ENCODE measurements around the gene RMDN3.

Gene RMDN3

DNA sequence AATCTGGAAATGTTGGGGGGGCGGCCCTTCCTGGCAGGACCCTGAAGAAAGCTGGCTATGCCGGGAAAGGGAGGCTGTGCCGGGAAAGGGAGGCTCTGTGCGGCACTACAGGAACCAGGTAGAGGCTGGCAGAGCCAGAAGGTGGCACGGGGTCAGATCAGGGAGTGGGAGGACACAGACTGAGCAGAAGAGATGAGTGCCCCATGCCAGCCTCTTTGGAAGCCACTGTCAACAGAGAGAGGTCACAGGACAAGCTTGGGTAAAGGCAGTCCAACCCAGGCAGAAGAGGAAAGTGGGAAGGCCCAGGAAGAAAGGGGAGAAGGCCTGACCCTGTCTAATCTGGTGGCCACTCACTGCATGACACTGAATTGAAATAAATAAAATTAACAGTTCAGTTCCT is 16.2 kb upstream of the RMDN3 start:
- DNase-seq: no peak

DNA sequence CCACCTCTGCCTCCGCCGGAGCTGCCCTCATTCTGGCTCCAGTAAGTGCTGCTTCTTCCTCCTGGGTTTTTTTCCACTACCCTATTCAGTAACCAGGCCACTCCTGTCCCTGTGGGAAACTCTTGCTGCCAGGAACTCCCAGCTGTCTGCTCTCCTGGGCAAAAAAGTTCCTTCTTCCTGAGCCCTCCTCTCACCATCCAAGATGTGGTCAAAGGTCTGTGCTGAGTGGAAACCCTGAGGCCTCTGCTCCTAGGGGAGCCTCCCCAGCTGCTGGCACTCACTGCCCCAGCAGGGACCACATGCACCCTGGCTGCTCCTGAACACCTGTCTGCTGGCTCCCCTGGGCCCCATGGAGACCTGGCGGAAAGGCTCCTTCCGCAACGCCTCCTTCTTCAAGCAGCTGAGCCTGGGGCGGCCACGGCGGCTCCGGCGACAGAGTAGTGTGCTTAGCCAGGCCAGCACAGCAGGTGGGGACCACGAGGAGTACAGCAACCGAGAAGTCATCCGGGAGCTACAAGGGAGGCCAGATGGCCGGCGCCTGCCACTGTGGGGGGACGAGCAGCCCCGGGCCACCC is 15.2 kb upstream of the RMDN3 start:
- peak; percentile 41 for DNase-seq

DNA sequence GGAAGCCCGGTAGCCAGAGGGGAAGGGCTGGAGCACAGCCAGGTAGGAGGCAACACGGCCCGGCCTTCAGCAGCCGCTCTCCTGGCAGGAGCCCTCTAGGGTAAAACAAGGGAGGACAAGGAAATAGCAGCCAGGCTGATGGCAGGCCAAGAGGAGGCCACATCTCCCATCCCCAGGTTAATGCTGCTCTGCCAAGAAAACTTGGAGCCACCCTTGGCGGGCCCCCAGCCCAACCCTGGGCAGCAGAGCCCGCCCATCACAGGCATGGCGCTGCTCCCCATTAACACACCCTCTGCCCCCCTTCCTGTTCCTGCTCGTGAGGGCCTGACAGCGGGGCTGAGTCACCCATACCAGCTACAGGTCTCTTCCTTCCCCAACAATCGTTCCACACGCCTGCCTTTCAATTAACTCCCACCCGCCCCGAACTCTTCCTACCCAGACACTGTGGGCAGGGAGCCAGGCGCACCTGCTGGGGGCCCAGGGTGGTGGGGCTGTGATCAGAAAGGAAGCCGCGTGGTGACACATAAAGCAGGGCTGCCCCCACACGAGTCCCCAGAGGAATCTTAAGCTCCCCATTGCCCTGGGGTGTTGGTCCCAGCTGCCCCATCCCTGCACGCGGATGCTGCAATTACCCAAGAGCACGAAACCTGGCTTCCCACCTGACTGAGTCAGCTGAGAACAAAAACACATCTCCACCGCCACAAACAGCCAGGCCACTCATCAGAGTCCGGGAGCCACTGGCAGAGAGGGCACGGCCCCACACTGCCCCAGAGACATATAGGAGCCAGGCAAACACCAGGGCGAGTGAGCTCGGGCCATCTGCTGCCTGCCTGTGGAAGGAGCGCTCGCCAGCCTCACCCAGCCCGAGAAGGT is 14.5 kb upstream of the RMDN3 start, which contains the start of gene C15orf62:
TSS of gene C15orf62 (plus strand) at position 707 of the 873 bp plus-strand sequence. CDS start 516 bp downstream, outside the sequence.
- DNase-seq: peak; percentile 81

DNA sequence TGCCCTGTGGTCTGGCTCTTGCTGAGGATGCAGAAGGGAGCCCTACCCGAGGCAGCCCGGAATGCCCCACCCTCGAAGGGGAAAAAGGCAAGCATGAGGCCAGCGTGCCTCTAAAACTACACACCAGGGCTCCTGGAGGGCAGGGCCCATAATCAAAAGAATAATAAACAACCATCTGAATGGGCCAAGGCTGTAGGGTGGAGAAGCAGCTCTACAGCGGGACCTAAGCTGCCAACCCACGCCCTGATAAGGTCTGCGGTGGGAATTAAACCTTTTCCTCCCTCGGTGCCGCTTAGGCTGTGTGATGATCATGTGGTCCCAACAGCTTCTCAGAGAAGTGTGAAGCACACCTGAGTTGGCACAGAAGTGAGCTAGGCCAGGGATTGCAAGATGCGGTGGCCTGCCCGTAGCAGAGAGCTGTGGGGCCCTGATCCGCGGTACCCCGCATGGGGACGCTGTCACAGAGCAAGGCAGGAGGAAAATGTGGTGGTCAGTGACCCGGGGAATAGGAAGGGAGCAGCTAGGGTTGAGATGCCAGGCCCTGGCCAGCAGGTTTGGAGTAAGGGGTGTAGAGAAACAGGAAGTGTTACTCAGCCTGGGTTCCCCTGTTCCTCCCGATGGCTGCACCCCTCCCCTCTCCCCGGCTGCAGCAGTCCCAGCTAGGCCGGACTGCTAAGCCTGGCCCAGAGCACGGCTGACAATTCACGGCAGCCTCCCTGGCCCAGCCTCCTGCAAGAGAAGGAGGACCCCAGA is 13.6 kb upstream of the RMDN3 start:
- no peak for DNase-seq

DNA sequence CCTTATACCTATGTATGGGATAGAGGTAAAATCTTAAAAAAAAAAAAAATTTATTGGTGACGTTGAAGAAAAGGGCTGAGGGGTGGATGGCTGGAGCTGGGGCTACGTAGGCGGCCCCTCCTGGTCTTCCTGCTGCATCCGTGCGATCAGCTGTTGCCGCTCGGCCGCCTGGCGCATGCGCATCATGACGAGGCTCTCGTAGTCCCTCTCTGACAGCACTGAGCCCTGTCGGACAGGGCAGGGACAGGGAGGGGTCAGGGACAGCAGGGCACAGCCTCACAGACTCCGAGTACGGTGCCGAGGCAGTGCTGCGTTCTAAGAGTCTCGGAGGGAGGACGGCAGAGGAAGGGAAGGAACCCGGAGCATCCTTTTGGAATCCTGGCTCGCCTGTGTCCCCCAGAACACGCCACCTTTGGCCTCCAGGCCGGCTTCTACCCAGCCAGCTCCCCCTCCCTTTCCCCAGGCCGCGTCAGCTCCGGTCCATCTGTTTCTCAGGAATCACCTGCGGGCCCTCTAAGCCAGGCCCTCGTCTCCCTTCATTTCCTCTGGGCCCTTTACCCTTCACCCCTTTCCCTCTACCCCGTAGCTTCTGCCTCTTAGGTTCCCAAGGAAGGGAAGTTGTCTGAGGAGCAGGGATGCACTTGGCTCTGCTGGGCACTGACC is 12.9 kb upstream of the RMDN3 start:
- DNase-seq: no peak

DNA sequence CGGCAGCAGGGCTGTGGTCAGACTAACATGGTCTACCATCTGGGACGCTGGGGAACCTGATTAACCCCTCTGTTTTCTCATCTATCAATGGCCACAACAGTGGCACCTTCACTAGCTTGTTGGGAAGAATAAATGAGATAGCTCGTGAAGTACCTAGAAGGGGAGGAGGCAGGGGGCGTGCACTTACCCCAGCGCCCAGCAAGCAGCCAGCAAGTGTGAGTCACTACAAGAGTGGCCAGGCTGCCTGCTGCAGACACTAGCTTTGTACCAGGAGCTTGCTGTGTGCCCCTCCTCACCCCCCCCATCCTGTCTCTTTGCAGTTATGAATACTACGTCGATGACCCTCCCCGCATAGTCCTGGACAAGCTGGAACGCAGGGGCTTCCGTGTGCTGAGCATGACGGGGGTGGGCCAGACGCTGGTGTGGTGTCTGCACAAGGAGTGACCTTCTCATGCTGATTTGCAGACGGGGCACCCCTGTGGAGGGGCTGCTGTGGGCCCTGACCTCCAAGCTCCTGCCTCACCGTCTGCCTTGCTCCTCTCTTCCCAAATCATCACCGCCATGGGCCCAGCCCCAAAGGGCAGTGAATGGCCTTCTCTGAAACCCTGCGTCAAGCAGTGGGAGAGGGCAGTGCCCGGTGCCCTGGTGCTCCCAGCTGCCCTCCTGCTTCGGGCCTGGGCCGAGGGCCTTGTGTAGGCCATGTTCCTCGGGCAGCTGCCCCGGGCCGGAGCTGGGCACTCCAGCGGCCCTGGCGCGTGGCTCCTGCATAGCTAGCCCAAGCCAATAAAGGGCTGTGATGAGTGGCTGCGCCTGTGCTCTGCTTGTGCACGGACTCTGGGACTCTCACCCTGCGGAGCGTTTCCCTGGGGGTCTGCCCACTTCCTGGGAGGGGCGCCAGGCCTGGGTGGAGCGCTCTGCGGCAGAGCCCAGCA is 12.1 kb upstream of the RMDN3 start:
- no peak for DNase-seq

DNA sequence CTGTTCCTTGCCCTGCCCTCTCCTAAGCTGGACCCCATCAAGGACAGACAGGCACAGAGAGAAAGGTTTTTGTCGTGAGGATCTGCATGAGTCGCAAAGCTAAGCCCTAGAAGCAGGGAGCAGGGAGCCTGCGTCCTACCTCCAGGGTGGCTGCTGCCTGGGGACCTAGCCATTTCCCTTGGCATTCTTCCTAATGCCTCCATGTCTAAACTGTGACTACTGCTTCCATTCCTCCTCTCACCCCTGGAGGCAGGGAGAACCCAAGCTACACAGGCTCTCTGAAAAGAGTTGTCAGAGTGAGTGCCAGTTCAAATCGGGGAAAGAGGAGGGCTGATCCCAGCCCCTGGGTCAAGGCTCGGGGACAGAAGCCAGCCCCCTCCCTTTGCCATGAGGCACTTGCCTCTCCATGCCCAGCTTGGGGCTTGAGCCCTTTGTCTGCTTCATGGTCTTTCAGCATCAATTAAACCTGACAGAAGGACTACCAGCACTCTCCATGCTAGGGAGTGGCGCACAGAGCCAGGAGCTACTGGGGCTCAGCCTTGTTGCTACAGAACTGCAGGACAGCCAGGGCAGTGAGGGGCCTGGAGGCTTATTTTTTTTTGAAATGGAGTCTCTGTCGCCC is 11.3 kb upstream of the RMDN3 start:
- no peak for DNase-seq

DNA sequence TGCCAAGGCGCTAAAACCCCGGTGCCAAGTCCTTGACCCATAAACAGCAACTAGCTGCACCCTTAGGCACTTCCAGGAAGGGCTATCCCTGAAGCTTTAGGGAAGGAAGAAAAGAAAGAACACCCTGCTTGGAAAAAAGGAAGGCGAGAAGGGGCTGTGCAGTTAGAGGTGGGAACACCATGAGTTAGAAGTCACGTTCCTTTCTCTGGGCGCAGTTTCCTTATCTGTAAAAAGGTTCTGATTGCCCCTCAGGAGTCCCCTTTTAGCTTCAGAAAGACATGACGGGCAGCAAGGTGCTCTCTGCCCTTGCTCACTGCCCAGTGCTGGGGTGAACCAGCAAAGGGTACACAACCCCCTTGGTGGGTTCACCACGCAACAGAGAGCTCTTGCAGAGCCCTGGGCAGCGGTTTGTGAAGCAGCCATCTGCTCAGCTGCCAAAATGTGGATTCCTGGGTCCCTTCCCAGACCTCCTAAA is 9.6 kb upstream of the RMDN3 start:
- DNase-seq: no peak

DNA sequence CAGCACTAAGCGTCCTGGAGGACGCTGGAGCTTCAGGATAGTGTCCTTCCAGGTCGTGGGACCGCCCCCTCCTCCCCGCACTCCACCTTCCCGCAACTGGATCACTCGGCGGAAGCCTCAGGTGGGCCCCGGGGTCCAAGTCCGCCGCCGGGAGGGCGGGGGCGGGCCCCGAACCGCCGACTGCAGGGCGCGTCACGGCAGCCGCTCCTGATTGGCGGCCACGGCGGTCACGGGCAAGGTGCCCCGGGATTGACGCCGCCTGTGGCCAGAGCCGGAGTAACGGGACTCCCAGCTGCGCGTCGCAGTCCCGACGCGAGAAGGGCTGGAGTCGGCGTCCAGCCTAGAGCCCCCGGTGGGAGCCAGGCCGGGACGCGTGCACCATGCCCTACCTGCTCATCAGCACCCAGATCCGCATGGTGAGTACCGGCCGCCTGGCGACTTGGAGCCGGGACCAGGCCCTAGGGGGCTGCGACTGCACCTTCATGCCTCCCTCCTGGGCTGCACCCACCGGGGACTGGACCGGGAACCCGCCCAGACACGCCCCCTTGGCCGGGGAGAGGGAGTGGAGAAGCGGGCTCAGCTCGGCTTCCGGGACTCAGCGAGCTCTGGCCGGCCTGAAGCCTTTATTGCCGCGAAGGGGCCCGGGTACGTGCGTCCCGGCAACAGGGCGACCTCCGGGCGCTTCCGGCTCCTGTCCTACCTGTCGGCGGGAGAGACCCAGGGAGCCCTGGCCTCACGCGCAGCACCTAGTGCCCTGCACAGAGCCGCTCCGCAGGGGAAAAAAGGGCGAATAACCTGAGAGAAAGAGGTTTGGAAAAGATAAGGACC is 9.0 kb upstream of the RMDN3 start, which contains the start of gene GCHFR:
TSS of gene GCHFR (plus strand) at position 268 of the 828 bp plus-strand sequence. CDS start at position 381, 113 bp downstream.
- peak; percentile 46 for DNase-seq

DNA sequence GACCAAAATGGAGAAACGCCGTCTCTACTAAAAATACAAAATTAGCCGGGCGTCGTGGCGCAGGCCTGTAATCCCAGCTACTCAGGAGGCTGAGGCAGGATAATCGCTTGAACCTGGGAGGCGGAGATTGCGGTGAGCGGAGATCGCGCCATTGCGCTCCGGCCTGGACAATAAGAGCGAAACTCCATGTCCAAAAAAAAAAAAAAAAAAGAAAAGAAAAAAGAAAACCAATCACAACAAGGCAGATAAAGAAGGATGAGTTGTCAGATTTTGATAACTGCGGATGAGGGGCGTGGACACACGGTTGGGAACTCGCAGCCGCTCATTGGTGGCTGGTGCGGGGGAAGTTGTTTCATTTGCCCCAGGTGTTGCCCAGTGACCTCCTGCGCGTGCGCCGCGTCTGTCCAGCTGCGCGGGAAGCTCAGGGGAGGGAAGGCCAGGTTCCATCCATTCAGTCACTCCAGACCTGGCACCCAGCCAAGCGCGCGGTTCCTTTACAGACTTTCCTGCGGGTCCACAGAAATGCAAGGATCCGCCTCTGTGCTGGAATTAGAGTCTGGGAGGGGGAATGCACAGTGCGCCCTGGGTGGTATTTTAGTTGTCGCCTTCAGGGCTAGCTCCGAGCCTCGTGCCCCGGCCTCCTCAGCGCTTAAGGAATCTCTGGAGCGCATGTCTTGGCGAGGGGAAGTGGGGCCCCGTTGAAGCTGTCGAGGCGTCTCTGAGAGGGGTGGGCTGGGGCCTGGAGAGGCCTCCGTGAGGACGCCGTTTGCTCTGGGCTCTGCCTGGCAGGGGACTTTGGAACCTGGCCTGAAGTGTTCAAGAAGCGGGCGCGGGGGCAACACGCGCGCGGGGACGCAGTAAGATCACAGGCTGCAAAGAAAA is 8.1 kb upstream of the RMDN3 start:
- peak; percentile 71 for DNase-seq

DNA sequence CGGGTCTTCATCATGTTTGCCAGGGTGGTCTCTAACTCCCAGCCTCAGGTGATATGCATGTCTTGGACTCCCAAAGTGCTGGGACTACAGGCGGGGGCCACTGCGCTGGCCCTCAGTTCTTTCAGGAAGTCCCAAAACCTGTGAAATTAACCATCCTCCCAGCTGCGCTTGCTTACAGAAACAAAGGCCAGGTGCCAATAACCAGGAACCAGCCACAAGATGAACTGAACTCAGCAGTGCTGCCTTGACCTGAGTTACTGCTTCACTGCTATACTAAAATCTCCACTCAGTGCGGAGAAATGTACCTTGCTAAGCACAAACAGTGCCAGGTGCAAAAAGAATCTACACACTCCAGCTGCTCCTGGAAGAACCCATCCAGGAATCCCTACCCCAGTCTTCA is 4.9 kb upstream of the RMDN3 start:
- DNase-seq: no peak

DNA sequence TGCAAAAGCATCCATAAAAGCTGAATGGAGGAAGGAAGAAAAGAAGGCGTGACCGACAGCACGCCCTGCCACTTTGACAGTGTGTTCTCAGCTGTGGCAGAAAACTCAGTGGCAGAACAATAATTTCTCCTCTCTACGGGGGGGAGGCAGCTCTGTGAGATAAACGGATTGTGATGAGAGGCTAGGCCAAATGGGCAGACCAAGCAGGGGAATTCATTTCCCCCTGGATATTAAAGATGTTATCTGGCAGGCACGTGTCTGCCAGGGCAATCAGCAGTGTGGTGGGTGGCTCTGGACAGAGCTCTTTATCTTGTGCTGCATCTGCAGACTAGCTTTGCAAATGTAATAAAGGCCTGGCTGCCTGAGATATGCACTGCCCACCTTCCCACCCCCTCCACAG is 1.9 kb upstream of the RMDN3 start:
- no peak for DNase-seq

DNA sequence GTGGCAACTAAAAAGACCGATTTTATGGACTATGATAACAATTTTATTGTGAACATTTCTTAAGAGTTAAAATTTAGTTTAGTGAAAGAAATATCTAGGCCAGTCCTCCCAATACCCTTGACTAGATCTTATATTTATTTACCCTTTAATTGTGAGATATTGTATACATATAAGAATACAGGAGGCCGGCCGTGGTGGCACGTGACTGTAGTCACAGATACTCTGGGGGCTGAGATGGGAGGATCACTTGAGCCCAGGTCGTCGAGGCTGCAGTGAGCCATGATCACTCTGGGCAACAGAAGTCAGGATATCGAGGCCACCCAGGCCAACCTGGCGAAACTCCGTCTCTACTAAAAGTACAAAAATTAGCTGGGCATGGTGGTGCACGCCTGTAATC is 756 bp upstream of the RMDN3 start:
- peak; percentile 33 for DNase-seq

DNA sequence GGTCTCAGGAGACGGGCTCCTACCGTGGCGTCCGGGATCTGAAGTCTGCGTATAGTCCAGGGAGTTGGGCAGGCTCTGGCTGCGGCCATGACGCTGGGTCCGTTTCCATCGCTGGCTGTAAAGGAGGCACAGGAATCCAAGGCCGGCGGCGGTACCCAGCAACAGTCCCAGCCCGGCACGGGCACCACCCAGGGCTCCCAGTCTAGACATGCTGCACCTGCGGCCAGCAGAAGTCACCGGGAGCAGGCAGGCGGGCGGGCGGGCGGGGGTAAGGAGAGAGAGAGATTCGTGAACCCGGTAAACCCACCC is 526 bp downstream of the RMDN3 start:
- DNase-seq: no peak

DNA sequence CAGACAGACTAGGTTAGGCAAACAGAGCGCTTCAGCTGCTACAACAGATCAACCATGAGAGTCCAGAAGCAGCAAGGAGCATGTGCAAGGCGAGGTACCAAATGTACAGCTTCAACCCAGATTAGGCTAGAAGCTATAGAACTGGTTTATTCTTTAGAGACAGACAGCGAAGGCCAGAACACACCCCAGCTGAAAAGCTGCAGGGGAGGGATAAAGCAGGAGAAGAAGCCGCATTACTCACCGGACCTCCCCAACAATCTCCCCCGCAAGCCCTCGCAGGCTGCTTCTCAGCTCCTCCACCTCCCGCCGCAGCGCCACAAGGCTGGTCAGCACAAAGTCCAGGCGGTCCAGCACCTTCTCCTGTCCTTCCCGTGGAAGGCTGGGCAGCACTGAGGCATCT is 3.3 kb downstream of the RMDN3 start:
- DNase-seq: no peak

DNA sequence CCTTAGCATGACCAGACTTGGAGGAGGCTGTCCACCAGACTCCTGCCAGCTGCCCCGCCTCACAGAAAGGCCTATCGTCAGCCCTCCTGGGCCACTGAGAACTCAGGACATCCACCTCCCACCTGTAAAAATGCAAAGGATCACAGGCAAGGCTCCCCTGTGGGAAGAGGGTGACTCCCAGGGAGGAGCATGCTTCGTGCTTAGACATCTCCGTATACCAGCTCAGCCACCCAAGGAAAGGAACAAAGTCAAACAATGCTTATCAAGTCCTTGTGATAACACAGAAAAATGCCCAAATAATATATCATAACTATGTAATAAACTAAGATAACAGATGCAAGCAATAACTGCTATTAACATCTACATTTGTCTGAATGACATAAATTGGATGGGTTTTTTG is 4.2 kb downstream of the RMDN3 start:
- no peak for DNase-seq

DNA sequence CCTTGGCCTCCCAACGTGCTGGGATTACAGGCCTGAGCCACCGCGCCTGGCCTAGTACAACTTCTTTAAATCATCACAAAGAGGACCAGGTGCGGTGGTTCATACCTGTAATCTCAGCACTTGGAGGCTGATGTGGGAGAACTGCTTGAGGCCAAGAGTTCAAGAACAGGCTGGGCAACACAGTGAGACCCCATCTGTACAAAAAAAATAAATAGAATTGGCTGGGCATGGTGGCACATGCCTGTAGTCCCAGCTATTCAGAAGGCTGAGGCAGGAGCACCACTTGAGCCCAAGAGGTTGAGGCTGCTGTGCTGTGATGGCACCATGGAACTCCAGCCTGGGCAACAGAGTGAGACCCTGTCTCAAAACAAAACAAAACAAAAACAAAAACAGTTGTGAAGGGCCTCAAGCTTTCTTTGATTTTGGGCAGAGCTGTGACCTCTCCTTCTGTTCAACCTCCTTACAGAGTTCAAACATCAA is 5.9 kb downstream of the RMDN3 start:
- DNase-seq: no peak

DNA sequence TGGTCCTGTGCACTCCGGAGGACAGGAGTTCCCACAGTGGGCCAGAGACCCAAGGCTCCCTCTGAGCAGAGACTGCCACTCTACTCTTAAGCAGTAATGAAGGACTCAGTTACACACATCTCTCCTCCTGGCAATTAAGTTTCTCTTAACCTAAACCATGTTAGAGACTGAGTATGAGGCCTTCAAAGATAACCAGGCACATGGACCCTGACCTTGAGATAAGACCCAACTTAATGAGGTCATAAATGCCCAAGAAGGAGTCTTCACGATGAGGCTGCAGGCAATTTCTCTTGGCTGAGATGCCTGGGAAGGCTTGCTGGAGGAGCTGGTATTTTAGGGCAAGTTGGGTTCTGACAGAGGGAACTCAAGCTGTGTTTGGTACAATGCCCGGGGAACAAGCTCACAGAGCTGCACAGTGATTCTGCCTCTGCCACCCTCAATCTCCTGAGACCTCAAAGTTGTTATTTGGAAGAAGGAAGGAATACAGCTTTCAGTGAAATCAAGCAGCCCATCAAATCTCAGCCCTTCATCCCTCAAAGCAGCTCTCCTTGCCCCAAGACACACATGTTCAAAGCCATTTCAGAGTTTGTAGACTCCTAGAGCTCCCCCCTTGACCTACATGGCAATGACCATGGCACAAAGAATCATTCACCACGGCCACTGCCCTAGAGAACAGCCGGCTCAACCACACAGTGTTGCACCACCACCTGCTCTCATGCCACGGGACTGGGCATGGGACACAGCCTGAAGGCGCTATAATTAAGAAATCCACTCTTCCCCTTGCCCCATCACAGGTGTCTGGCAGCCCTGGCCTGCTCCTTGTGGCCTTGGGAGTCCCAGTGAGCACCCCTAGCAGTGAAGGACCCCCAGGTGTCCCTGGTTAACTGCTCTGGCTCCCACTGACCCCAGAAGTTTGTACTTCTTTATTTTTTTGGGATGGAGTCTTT is 7.1 kb downstream of the RMDN3 start:
- no peak for DNase-seq

Data from NCI-H1436 (cell line).